Pulmonary artery endothelial cell (primary cell): ENCODE data around the gene CPXM1. TPM values are rescaled to one million over a fixed set of nuclear protein-coding genes. Genes with fewer than 3 reads are reported as not detected.

Source experiments
- DNase-seq: peaks from one replicate; pipeline ENCODE4 v3.0.0-alpha.2; 2011; ENCODE audit warnings: low read depth, low spot score
- total RNA-seq: library from RNA; depleted of rRNA; stranded (reverse); fragments of >200 nt; gene quantifications from 2 replicates; pipeline ENCODE4 v1.2.3, GENCODE V29; 2014

The CPXM1 gene
- total RNA-seq, 1 donor from 2014 or later: 0.26 TPM

DNA sequence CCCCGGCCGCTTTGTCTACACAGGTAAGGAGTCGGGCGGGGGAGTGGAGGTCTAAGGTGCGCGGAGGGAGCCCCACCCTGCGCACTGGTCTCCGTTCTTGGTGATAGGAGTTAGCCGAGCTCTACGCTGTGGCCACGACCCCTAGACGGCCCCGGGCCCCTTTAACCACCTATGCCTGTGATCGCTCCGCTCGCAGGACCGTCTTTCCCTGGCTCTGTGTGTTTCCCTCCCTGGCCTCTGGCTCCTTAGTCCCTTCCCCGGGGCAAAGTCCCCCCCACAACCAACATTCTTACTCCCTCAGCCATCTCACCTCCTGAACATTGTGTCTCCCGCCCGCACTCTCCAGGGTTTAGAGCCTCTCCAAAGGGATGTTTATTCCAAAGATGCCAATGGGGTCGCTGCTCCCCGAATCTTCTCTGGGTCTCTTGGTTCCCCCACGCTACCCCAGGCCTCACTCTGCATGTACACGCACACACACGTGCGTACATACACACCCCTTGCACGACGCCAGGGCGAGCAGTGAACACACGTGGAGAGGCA is 50.4 kb downstream of the CPXM1 start:
- no peak for DNase-seq

DNA sequence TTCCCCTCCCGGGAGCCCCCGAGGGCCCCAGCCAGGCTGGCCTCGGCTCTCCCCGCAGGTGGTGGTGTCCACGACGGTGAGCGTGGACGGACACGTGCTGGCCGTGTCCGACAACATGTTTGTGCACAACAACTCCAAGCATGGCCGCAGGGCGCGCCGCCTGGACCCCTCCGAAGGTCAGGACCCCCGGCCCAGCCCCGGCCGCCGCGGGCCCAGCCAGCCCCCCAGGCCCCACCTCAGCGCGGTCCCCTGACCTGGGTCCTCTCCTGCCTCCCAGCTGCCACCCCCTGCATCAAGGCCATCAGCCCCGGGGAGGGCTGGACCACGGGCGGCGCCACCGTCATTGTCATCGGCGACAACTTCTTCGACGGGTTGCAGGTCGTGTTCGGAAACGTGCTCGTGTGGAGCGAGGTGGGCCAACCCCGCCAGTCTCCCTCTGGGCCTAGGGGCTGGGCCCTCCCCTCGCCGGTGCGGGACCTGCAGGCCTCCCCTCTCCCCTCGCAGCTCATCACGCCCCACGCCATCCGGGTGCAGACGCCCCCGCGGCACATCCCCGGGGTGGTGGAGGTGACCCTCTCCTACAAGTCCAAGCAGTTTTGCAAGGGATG is 51.0 kb downstream of the CPXM1 start:
- DNase-seq: no peak

DNA sequence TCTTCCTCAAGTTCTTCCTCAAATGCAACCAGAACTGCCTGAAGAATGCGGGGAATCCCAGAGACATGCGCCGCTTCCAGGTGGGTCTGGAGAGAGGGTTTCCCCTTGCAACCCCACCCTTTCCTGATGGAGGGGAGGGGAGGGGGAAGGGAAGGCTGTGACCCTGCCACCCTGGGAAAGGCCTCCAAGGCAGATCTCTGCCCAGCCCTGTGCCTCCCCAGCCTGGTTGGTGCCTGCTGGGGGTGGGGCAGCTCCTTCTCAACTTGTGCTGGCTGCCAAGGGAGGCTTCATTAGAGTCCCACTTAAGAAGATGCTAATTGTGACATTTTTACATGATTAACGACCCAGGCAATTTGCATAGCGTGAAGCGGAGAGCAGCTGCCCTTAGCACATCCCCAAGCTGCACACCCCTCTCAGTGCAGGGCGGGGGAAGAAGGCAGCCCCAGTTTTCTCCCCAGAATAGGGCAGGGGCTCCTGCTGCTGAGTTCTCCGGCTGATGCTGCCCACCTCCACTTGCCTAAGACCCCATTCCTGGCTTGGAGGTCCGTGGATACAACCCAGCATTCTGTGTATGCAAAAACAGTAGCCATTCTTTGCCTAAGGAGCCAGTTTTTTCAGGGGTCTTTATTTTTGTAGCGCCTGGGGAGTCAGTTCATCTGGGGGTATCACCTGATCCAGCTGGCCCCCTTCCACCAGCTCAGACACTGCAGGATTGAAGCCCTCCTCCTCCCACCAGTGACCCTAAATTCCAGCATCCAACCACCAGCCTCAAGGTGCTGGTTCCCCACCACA is 51.7 kb downstream of the CPXM1 start:
- no peak for DNase-seq

DNA sequence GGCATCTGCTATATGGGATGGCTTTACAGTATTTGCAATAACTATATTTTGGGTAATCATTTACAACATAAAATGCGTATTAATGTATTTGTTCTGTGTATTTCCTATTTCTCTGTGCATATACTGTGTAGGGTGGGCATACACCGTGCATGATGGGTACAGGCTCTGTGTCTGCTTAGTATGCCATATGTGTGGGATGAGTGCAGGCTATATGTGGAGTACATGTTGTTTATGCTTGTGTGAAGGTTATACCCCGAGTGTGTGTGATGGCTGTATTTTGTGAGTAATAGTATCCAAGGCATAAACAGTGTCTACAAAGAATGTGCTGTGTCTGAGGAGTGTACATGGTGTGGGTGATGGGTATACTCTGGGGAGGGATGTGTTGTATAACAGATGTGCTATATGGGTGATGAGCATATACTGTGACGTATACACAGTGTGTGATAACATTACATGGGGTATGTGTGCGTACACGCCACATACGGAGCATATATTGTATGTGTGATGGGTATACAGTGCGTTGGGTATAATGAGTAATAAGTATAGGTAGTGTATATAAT is 52.7 kb downstream of the CPXM1 start:
- no peak for DNase-seq

DNA sequence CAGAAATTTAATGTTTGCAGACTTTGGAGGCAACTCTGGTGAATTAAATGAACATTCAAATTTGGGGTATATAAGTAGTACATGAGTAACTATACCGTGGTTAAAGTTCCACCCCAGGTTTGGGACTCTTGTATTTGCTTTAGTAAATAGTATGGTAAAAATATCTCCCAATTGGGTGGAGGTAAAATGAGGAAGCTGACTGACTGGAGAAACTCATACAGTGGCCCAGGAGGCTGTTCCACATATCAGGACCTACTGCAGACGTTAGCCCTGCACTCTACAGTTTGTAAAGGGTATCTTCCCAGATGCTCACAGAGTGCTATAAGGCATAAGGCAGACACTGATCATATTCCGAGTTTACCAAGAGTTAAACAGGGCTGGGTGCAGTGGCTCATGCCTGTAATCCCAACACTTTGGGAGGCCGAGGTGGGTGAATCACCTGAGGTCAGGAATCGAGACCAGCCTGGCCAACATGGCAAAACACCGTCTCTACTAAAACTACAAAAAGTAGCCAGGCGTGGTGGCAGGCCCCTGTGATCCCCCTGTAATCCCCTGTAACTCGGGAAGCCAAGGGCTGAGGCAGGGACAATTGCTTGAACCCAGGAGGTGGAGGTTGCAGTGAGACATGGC is 53.7 kb downstream of the CPXM1 start:
- no peak for DNase-seq

DNA sequence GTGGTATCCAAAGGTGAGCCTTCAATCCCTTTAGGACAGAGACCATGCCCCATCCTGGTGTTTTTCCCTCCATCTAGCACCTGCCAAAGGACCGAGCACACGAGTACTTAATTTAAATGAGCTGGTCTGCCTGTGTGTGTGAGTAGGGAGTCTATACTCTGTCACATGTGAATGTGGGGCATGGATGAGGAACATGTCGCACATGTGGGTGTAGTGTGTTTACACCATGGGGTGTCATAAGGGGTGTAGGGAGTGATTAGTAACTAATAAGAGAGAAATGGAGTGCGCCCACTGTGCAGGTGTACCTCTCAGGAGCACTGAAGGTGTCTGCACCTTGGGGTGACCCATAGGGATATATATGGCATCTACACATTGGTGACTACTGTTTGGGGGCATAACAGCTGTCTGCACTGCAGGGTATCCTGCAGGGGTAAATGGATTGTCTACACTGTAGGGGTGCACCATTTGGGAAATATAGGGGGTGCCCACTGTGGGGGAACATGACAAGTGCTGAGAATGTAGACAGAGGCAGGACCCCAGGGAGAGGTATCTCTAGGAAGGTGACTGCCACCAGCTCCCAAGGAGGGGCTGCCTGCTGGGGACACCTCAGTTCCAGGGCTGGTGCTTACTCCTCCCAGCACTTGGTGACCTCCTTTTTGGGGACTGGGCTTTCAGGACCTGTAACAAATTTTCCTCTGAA is 54.3 kb downstream of the CPXM1 start:
- no peak for DNase-seq

DNA sequence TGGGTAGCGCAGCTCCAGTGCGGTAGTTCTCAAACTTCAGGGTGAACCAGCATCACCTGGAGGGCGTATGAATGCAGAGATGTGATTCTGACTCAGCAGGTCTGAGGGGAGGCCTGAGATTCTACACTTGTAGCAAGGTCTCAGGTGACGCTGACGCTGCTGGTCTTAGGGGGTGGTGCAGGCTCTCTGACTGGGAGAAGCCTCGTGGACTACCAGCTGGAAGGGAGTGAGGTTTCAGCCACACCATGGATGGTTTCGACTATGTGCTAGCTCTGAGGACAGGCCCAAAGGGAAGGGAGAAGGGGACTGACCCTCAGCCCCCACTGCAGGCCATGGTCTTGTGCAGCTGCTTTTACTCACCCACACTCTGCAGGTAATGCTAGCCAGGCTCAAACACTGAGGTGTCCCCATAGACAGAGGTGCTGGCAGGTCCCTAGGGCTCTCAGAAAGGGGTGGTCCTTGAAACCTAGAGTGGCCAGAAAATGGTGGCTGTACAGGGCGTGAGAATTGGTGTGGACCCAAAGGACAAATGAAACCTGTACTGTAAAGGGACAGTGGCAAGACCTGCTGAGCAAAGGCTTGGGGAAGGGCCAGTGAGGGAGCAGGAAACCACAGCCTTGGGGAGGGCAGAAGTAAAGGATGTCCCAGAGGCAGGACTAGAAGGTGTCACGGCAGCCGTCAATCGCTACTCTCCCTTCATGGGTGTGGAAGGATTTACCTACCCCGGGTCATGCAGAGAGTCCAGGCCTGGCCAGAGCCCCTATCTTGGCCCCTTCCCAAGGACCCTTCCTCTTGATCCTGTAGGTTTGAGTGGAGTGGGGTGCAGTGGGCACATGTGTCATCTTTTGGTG is 55.1 kb downstream of the CPXM1 start:
- DNase-seq: no peak

Other genes starting within 250 kb of the CPXM1 start
- 240 and 241 TPM in 2 replicates for gene NOP56, start 148.0 kb downstream of the CPXM1 start, total RNA-seq
- 121 and 141 TPM in 2 replicates for gene IDH3B, start 136.4 kb downstream of the CPXM1 start, total RNA-seq
- gene EBF4, start 107.8 kb downstream of the CPXM1 start, total RNA-seq: 1.8 and 2.0 TPM in 2 replicates
- gene C20orf141, start 14.4 kb upstream of the CPXM1 start, total RNA-seq: not detected in 2 replicates
- gene TMEM239, start 15.7 kb upstream of the CPXM1 start, total RNA-seq: not detected in 2 replicates
- 10.9 and 18.5 TPM in 2 replicates for gene PCED1A, start 40.0 kb upstream of the CPXM1 start, total RNA-seq
- 43.8 and 56.1 TPM in 2 replicates for gene VPS16, start 40.1 kb upstream of the CPXM1 start, total RNA-seq
- gene PTPRA, start 72.9 kb upstream of the CPXM1 start, total RNA-seq: 27.5 and 29.1 TPM in 2 replicates
- gene GNRH2, start 243.0 kb upstream of the CPXM1 start, total RNA-seq: 0.21 TPM in 1 of 2 replicates, not detected in the other
- 55.4 and 57.9 TPM in 2 replicates for gene MRPS26, start 245.4 kb upstream of the CPXM1 start, total RNA-seq